GM19043 (cell line): Measurements from ENCODE around the gene TFEB.

Source experiments
- ATAC-seq: cut with Tn5 transposase; IDR thresholded peaks from one replicate; pipeline ENCODE4 v1.9.1; 2021; ENCODE audit warnings: low read depth; ENCODE audit not compliant: unreplicated experiment

Gene TFEB

GRCh38 chr6:41724586-41725501 lies 10.6 kb downstream of the TFEB start:
- no peak for ATAC-seq

DNA sequence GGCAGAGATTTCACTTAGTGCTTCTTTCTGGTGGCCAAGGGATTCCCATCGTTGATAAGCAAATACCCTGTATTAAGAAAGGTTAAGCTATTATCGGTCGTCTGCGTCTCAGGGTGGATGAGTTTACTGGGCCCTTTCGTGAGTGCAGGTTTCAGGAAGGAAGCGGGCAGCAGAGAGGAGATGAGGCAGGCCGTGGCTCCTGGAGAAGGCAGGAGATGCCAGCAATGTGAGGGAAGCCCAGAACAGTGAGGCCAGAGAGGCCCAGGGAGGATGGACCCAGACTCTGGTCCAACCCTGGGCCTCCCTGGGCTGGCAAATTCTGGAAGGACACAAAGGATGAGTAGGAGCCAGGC lies 11.2 kb downstream of the TFEB start:
- no peak for ATAC-seq

DNA sequence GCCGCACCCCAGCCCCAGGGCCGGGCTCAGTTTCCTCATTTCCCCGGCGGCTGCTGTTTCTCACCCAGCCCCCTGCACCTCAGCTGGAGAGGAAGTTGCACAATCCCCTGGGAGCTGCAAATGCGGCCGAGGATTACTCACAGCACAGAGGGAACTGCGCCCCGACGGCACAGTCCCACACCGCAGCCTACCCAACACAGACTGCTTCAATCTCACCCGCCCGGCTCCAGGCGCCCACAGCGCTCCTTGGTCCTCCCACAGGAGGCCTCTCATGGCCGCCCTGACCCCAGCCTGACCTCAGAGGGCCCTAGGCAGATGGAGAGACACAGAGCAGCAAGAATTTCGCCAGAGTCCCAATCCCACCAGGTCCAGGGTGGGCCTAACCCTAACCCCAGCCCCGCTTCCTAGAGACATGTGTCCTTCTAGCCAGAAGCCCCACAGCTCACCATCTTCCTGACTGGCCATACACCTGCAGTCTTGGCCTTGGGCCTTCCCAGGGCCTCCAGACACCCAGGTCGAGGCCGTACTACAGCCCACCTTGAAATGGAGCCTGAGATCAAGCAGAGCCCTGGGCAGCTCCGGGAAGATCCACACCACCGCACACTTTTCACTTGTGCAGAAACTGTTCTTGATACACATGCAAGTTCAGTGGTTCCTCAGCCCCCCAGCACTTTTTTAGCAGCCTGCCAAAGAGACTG lies 11.7 kb downstream of the TFEB start:
- ATAC-seq, result peak; percentile 73

- no peak for ATAC-seq
These were observed 12.4 kb downstream of the TFEB start for GRCh38 chr6:41722969-41723529.

DNA sequence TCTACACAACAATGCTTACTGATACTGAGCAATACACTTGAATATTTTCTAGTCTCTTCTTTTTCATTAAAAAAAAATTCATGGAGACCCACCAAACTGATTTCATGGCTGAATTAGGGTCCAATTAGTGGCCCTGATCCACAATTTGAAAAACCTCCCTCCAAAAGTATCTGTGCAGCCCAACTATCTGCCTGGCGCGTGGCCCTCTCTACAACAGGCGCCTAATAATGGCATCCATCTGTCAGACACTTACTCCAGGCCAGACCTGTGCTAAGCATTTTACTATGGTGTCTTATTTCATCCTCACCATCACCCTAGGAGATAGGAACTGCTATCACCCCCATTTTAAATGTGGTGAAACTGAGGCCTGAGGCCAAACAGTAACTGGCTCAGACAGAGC lies 14.0 kb downstream of the TFEB start:
- no peak for ATAC-seq

DNA sequence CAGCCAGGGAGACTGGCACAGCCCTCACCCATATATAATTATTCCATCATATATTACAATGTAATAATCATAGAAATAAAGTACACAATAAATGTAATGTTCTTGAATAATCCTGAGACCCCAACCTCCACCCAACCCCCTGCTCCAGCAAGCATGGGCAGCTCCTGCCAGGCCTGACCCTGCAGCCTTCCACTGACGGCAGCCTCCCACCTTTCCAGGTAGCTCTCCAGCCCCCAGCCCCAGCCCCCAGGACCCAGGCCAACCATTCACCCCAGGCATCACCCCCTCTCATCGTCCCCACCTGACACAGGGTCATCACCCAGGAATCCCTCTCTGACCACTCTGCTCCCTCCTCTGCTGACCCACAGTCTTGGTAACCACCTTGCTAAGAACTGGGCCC lies 14.6 kb downstream of the TFEB start:
- ATAC-seq, result no peak

DNA sequence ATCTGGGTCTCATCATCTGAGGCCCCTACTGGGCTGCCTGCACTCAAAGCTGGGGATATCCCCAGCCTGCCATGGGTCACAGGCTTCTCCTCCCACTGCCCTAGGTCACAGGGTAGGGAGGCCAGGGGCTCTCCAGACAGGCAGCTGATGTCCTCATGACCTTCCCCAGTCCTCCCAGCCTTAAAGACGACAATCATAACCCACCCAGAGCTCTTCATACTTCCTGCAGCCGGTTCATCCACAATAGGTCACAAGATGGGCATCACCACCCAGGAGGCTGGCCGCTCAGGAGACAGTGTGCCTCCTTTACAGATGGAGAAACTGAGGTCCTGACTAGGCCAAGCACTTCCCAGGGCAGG lies 15.2 kb downstream of the TFEB start:
- no peak for ATAC-seq

DNA sequence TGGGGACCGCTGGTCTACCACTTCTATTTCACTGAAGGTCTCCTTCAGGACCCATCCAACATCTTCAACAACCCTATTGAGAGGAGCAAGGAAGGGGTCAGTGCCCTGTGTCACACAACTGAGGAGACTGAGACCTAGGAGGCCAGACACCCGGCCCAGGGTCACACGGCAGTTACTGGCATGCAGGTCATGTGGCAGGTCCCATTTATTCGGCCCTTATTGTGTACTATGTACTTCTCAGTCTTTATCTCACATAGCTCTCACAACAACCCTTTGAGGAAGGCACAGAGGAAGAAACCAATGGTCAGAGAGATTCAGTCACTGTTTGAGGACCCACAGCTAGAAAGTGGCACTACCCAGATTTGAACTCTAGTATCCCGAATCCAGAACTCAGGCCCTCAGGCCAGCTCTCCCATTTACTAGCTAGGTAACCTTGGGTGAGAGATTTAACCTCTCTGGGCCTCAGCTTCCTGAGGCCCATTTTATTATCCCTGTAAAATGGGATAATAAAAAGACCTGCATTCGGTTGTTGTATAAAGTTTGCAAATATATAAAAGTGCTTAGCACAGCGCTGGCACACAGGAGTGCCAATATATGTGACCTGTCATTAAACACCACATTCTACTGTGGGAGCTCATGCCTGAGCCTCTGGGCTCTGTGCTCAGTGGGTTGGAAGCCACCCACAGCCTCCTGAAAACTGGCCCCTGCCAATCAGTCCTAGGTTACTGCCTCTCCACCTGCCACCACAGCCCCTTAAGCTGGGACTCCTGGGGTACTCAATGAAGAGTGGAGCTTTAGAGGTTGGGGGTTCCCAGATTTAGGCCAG lies 15.8 kb downstream of the TFEB start:
- ATAC-seq, result no peak

GRCh38 chr6:41718828-41719227 lies 16.6 kb downstream of the TFEB start:
- no peak for ATAC-seq

DNA sequence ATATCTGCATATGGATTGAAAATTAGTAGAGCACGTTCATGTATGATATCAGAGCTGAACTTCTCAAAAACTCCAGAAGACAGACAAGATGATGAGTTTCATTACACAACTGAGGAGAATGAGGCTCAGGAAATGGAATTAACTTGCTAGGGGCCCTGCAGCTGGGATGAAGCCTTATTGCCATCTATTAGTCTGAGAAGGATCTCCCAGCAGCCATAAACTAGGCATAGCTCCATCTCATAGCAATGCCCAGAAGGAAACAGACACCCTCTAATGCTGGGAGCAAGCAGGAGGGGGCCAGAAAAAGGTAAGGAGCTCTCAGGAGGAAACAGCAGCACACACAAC lies 18.0 kb downstream of the TFEB start:
- ATAC-seq, result no peak

DNA sequence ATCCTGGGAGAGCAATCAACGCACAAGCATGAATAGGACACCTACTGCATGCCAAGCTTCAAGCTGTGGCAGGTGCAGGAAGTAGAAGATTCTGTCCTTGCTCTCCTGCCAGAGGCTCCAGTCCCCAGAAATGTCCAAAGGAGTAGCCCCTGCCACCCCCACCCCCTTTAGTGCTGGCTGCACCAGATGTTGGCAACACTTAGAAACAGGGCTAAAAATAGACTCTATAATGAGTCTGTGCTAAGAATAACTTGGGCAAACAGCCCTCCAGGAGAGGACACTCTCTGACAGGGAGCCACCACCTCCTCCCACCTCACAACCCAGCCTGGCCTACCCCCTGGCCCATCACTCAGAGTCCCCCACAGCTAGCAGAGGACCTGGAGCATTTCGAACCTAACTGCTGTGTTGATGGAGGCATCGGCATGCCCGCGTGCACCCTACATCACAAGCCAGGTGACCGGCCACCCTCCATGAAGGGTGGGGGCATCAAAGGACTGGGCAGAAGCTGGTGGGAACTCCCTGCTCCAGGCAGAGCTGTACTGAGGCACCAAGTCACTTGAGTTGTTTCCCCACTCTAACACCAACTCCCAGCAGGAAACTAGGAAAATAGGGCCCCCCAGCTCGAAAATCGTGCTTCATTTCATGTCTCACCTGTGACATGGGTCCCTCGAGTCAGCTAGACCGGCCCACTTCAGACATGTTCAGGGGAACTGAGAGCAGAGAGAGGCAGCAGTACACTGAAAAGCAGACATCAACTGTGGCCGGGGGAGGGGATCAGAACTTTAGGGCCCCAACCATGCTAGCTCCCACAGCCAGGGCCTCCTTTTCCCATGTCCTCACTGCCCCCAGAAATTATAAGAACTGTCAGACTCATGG lies 18.7 kb downstream of the TFEB start:
- ATAC-seq, result no peak

DNA sequence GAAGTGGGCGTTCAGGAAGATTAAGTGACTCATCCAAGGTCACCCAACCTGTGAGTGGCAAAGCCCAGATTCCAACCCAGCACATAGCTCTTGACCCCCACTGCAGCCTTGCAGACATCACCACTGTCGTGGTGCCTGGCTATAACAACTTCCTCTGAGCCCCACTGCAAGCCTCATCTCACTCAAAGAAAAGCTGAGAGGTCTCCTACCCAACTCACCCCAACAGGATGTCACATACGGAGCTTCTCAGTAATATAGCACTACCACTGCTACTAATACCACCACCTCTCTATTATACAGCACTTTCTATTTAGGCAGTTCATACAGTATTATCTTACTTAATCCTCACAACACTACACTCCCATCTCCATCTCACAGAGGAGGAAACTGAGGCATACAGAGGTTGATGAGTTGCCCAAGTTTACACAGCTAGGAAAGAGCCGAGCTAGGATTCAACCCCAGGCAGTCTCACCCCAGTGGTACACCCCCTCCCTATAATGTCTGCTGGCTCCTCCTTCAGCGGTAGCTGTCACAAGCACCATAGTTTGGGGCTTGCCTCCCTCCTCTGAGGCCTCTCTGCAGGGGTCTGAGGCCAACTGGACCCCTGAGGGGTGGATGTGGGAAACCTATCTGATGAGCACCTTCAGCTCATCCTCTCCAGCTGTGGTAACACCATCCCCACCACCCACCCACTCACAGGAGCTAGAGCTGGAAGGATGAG lies 19.5 kb downstream of the TFEB start:
- ATAC-seq, result no peak

DNA sequence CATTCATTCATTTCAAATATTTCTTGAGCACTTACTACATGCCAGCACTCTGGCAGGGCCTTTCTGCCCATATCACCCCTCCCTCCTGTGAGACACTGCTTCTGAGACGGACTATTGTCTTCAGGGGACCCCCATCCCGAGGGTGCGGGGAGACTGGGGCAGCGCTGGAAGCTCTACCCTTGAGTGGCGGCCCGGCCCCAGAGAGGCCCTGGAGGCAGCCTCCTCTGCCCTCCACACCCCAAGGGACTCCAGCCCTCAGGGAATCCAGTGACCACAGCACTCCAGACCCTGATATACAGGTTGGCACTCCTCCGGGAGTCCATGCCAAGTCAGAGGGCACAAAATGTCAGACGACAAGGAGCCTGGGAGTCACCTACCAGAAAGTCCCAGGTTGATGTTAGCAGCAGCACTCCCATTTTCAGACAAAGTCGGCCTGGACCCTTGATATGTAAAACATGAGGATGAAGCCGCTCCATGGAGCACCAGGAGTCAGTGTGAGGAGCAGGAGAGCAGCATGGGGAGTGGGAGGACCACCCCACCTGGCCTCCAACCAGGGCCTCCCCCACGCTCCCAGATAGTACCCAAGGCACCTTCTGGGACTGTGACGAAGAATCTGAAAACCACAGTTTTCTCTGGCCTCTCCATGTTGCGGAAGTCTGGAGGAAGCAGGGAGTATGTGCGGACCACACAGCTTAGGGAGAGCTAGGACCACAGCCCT lies 20.7 kb downstream of the TFEB start:
- no peak for ATAC-seq

DNA sequence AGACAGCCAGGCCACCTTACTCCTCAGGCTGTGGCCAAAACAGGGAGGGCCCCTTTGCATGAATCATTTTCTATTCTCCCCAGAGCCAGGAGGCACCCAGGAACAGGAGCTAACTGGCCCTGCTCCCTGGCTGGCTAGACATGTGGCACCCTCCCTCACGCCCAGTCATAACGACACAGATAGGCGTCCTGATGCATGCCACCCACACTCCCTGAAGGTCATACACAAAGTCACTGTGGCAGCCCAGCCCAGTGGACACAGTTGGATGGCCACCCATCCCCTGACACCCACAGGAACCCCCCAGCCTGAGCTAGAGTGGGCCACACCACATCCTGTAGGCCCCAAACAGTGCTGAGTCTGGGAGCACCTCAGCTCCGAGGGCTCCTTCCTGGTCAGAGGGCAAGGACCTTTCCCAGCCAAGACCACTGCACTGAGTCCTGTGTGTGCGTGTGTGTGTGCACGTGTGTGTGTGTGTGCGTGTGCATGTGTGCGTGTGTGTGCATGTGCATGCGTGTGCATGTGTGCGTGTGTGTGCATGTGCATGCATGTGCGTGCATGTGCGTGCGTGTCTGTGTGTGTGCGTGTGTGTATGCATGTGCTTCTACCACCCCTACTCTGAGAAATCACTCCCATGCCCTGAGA lies 21.6 kb downstream of the TFEB start:
- ATAC-seq, result peak; percentile 75

GRCh38 chr6:41713159-41713649 lies 22.2 kb downstream of the TFEB start:
- ATAC-seq, result no peak

DNA sequence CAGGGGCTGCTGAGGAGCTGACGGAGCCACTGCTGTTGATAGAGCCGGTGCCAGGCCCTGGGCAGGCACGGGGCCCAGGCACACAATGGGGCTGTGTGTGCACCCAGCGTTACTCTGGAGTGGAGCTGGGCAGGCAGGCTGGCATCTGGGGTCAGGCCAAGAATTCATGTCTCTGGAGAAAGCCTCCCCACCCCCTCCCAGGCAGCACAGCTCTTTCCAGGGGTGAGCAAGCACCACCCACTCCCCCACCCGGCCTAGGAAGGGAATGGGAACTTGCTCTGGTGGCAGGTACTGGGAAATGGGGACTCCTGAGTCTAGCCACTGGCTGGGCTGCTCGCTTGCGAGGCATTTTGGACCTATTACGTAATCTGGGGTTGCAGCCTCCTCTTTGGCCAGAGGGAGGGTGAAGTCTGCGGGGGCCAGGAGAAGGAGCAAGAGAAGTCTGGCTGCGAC lies 22.7 kb downstream of the TFEB start:
- ATAC-seq, result no peak

- no peak for ATAC-seq
These were observed 23.9 kb downstream of the TFEB start for GRCh38 chr6:41711323-41712038.
